Endothelial cell of umbilical vein (primary cell): ENCODE data around the gene ETS2.

Experiments
- MYC ChIP-seq: IDR thresholded peaks from one replicate; pipeline ENCODE4 v1.6.1; 2011; ENCODE audit warnings: mild to moderate bottlenecking, low read depth, low read length
- POLR2A ChIP-seq: IDR thresholded peaks from 2 replicates; pipeline ENCODE4 v1.6.1; 2012; ENCODE audit warnings: low read depth, mild to moderate bottlenecking, control low read depth, low read length
- TF ChIP-seq, protein P1 (sequence below), 2 donors: IDR thresholded peaks; 1 replicate in 1 of 2; 2 replicates in 1 of 2; pipeline ENCODE4 v1.5.1; 2011; ENCODE audit warnings: low read length in 2 of 2, mild to moderate bottlenecking in 2 of 2, moderate library complexity in 2 of 2, control low read depth in 1 of 2, inconsistent platforms in 1 of 2, low read depth in 1 of 2; ENCODE audit not compliant: insufficient read depth in 1 of 2; ENCODE audit errors: extremely low read depth in 1 of 2

DNA sequence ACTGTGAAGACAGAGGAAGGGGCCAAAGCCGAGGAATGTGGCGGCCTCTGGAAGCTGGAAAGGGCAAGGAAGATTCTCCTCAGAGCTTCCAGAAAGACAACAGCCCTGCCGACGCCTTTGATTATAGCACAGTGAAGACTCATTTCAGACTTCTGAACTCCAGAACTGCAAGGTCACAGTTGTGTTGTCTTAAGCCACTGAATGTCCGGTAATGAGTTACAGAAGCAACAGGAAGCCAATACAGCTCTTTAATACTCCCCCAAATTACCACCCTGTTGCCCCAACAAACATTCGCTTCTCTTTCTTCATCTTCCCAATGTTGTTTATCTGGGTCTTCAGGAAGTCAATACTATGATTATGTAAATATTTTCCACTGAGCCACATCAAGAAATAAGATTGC, 44.0 kb downstream of the ETS2 start:
- TF ChIP-seq POLR2A (no peak), MYC (no peak)
- TF ChIP-seq, protein P1, sequence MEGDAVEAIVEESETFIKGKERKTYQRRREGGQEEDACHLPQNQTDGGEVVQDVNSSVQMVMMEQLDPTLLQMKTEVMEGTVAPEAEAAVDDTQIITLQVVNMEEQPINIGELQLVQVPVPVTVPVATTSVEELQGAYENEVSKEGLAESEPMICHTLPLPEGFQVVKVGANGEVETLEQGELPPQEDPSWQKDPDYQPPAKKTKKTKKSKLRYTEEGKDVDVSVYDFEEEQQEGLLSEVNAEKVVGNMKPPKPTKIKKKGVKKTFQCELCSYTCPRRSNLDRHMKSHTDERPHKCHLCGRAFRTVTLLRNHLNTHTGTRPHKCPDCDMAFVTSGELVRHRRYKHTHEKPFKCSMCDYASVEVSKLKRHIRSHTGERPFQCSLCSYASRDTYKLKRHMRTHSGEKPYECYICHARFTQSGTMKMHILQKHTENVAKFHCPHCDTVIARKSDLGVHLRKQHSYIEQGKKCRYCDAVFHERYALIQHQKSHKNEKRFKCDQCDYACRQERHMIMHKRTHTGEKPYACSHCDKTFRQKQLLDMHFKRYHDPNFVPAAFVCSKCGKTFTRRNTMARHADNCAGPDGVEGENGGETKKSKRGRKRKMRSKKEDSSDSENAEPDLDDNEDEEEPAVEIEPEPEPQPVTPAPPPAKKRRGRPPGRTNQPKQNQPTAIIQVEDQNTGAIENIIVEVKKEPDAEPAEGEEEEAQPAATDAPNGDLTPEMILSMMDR (IDR thresholded peaks at IDR 0.05; ENCODE audit: extremely low read depth in 1 of 2, insufficient read depth in 1 of 2, low read depth in 1 of 2, low read length in 2 of 2) = no peak
